HFF-Myc (cell line): Measurements from ENCODE around the gene SOX12.

ENCODE experiments used
- DNase-seq: peaks from one replicate; pipeline ENCODE4 v3.0.0-alpha.2; 2011; ENCODE audit warnings: low read depth; ENCODE audit errors: extremely low read depth
- H3K4me3 ChIP-seq: replicated peaks from 2 replicates; pipeline ENCODE4 v1.5.1; 2011; ENCODE audit warnings: low read depth, mild to moderate bottlenecking, control low read depth, low read length
- CTCF ChIP-seq: IDR thresholded peaks from 2 replicates; pipeline ENCODE4 v1.5.1; 2012; ENCODE audit warnings: mild to moderate bottlenecking, low read depth, low read length, control low read depth; ENCODE audit errors: missing control alignments

SOX12 gene

GRCh38 chr20:284172-284571 lies 41.2 kb upstream of the SOX12 start:
- no peak for DNase-seq
- H3K4me3 ChIP-seq = no peak overlapping the region
- no peak for TF ChIP-seq CTCF

GRCh38 chr20:286508-286907 lies 38.8 kb upstream of the SOX12 start:
- no peak for TF ChIP-seq CTCF

GRCh38 chr20:288956-289692 lies 36.2 kb upstream of the SOX12 start:
- no peak for DNase-seq
- no peak for TF ChIP-seq CTCF
- peak overlapping the region; percentile 90 for H3K4me3 ChIP-seq

More at GRCh38 chr20:286508-286907, 38.8 kb upstream of the SOX12 start:
- no peak overlapping the region for H3K4me3 ChIP-seq
- DNase-seq = no peak

- peak overlapping the region; percentile 90 for H3K4me3 ChIP-seq
- DNase-seq = no peak
- TF ChIP-seq CTCF = no peak
Measured at GRCh38 chr20:289693-290083, 35.7 kb upstream of the SOX12 start.

- peak; percentile 48 for TF ChIP-seq CTCF
- H3K4me3 ChIP-seq = peak within 1 kb of the TSS; percentile 90
- peak; percentile 85 for DNase-seq
Measured at GRCh38 chr20:290084-290831, 35.1 kb upstream of the SOX12 start, which contains the start of gene C20orf96. Gene C20orf96 (minus strand): TSS chr20:290750. CDS start chr20:290610, 140 bp downstream.

- H3K4me3 ChIP-seq = no peak overlapping the region
- no peak for TF ChIP-seq CTCF
- no peak for DNase-seq
Measured at GRCh38 chr20:294602-295001, 30.8 kb upstream of the SOX12 start.
